Stimulated activated CD4-positive, alpha-beta T cell treated with anti-CD3 and anti-CD28 coated beads, TNF-alpha, amount 100 ng/mL, for 1 hour (primary cell): Measurements from ENCODE around the gene TTC7B.

Experiments used
- DNase-seq, 3 donors: peaks; one replicate each; pipeline ENCODE4 v3.0.0-alpha.2; 2020; ENCODE audit warnings: low read depth in 3 of 3, low spot score in 1 of 3

The TTC7B gene

DNA sequence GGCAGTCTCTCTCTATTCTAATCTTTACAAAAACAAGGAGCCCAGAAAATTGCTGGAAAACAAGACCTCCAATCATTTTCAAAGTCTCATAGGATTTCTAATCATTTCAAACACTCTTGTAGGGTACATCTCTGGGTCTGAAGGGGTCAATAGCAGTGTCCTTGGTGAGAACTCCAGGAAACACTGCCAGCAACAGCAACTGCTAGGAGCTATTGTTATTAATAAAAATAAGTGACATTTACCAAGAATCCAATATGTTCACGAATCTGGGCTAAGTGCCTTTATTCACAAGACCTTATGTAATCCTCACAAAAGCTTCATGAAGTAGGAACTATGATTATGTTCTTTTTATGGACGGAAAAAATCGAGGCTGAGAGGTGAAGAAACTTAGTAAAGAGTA, 72.8 kb downstream of the TTC7B start:
- no peak for DNase-seq

DNA sequence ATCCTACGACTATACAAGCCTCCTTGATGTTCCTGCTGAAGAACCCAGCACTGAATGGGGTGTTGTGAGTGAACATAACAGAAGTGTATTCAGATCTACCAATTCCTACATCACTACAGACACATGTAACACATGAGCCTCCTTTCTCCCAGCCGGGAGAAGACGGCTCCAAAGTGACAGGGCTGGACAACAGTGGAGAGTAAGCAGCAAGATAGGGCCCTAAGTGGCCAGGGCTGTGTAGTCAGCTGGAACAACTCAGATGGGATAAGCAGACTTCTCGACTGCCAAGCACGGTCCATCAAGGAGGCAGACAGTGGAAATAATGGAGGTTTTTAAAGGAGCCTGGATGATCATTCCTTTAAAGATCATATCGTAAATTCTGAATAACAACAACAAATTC, 73.5 kb downstream of the TTC7B start:
- DNase-seq = no peak

GRCh38 chr14:90742252-90742651, 74.0 kb downstream of the TTC7B start:
- no peak for DNase-seq

DNA sequence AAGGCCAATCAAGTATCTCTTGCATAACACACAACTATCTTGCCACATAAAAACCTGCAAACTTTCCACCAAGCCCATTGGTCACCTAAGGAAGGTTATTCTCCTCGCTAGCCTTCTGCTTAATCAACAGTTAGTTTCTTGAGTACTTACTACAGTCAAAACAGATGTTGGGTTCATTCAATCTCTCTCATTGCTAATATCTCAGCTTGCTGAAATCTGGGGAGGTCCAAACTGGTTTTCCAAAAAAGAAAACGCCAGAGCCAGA, 74.6 kb downstream of the TTC7B start:
- DNase-seq = no peak

DNA sequence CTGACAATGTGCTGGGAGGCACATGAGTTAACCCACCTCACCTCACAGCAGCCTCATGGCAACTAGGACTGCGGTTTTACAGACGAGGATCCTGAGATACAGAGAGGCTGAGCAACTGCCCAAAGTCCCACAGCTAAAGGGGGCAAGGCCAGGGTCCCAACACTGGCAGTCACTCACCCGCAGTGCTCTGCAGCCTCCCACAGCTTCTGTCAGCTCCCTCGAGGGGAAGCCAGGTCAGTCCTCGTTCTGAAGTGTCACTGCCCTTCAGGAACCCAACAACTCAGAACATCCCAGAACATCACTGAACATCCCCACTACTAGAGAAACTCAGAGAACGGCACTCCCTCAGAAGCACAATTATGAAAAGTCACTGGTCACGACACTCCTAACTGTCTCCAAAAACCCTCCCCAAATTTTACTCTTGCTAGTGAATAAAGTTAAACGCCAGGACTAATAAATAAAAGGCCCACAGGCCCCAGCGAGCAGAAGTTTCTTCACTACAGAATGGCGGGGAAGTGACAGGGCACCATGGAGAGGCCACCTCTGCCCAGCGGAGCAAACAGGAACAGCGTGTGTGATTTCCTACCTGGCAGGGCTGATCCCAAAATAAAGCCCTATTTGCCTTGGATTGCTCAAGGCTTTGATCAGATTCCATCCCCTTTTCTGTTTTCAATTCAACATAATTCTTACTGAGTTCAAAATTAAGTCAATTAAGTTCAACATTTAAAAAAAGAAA, 75.1 kb downstream of the TTC7B start:
- no peak for DNase-seq

DNA sequence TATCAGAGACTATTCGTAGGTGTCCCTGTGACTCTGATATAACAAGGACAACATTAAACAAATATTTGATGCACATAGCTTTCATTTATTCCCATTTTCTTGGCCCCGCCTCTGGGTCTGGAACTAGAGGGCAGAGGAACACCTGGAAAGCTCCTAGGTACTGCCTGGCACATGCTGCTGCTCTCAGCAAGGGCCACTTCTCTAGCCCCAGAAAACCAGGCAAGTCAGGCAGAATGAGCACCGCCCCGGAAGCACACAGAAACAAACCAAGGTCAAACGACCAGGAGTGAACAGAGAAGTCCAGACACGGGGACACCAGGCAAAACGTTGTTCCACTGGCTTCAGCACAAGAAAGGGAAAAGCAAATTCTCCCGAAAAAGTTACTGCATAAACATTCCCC, 76.1 kb downstream of the TTC7B start:
- no peak for DNase-seq

- no peak for DNase-seq
These were observed 76.7 kb downstream of the TTC7B start for GRCh38 chr14:90739318-90740068.

GRCh38 chr14:90733139-90733808, 83.0 kb downstream of the TTC7B start:
- DNase-seq = no peak

DNA sequence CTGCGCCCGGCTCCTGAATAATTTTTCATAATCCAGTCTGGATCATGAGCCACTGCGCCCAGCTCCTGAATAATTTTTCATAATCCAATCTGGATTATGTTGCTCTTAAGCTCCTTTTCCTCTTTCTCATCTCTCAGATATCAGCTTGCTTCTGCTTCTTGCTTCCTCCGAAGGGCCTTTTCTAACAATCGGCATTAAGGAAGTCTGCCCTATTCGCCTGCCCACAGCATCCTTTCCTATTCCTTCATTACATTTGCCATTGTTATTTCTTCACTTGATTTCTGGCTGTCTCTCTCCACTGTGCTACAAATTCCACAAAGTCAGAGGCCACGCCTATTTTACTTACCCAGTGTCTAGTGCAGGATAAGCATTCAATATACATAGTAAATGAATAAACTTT, 83.5 kb downstream of the TTC7B start:
- no peak for DNase-seq

GRCh38 chr14:90732139-90732538, 84.1 kb downstream of the TTC7B start:
- DNase-seq = no peak

DNA sequence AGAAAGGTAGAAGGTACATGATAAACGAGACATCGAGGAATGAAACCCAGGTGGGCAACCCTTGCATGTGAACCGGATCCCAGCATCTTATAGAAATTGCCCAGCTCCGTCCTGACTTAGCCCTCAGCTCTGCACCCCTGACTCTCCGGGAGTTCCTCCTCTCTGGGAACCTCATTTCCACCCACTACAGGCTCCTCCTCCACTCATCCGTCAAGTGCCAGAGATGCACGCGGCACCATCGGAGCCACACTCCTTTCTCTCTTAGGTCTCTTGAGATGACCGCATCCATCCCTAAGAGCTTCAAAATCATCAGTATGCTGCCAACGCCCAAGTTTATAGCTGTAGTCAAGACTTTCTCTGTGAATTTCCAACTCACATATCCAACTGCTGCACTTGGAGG, 84.7 kb downstream of the TTC7B start:
- no peak for DNase-seq

DNA sequence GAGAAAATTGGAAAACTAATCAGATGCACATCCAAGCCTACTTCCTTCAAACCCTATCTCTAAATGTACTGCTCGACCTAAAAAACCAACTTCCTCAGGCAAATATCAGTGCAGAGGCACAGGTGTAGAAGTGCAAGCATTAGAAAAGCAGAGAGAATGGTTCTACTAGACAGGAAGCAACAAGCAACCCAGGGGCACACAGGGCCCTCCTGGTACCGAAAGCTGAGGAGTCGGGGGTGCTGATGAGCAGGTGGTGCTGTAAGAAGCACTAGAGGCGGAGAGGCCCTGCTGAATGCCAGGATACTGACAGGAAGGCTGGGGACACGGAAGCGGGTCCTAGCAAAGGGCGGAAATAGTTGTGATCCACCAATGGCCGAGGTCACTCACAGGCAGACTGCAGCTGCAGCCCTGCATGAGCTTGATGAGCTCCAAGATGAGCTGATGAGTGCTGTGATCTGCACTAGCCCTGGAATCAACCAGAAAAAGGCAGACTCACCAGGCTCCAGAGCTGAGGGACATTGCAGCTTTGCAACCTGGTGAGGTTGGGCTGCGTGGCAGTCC, 85.9 kb downstream of the TTC7B start:
- DNase-seq = no peak

DNA sequence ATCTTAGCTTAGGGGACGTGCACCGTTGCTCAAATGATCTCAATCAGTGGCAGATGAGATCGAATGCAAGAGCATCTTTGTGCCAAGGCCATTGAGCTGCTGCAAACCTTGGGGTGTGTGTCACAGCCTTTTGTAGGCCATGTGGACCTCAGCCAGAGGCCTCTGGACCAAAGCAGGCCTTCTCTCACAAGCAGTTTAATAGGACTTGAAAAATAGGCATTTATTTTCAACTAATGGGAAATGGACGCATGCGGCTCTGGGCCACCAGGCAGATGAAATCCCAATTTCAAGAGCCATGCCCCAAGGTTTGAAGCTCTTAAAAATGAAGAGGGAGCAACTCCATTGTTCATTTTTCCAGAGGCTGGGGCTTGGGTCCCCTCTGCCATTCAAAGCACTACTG, 87.3 kb downstream of the TTC7B start:
- no peak for DNase-seq

GRCh38 chr14:90727082-90727481, 89.1 kb downstream of the TTC7B start:
- no peak for DNase-seq

DNA sequence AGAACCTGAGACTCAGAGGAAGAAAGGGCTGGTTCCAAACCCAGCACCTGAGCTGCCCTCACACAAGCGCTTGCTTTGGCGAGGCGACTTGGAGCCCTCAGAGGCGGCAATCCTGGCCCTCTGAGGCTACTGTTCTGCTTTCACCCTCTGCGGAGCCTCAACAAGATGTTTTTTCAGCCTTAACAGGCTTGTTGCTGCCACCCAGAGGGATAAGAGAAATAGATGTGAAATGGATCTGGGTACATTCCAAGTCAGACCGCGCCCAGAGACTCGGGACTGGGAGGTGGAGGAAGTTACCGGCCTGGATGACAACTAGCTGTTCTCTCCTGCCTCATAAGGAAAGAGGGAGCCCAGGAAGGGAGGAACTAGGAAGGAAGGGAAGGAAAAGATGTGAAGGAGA, 89.6 kb downstream of the TTC7B start:
- no peak for DNase-seq

GRCh38 chr14:90724866-90725265, 91.4 kb downstream of the TTC7B start:
- DNase-seq = no peak

- DNase-seq = no peak
These were observed 93.6 kb downstream of the TTC7B start for GRCh38 chr14:90722590-90722989.

GRCh38 chr14:90721619-90722305, 94.5 kb downstream of the TTC7B start:
- no peak for DNase-seq

GRCh38 chr14:90720832-90721231, 95.4 kb downstream of the TTC7B start:
- no peak for DNase-seq

- DNase-seq = no peak
These were observed 95.9 kb downstream of the TTC7B start for GRCh38 chr14:90720336-90720735.

DNA sequence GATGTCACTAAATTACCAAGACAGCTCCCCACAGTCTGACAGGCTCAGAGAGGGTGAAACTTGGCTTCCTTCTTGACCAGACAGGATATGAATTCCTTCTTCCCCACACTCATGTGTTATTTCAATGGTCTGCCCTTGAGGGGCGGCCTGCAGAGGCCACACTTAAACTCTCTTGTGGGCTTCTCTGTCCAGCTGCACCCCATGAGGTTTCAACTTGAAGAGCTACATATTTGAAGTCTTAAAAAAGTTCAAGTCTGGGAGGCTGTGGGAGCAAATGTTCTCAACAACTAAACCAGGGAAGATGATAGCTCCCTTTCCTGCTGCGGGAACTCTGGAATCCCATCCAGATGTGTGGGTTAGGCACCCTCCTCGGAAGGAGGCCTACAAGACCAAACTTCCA, 98.3 kb downstream of the TTC7B start:
- DNase-seq = no peak

DNA sequence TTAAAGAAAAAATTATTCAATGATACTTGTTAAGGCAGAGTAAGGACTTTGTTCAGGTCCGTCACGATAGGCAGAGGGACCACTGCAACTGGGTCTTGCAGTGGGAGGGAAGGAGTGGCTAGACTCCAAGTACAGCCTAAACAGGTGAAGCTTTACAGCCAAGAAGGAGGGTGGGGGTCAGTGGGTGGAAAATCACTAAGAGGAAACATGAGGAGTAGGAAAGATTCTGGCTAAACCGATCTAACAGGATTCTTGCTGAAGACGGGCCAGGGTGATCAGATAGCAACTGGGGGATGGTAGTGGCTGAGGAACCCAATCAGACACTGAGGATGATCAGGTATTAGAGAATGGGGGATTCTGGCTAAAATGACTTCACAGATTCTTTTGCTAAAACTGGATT, 100.2 kb downstream of the TTC7B start:
- DNase-seq = no peak
